Activated CD4-positive, alpha-beta T cell treated with anti-CD3 and anti-CD28 coated beads for 24 hours (primary cell): ENCODE results near the gene CWC22.
"Not testable (repeated sequence)": the region's sequence is repeated elsewhere in the genome, so short reads cannot be mapped to it uniquely, and the experiment has no call there.

Experiments
- DNase-seq, 2 donors: peaks; one replicate each; pipeline ENCODE4 v3.0.0-alpha.2; 2020; ENCODE audit warnings: low read depth in 2 of 2

CWC22 gene

GRCh38 chr2:180003073-180003472 lies 4.0 kb downstream of the CWC22 start:
- DNase-seq = no peak

- no peak for DNase-seq
Observed at GRCh38 chr2:180002198-180002770, 4.8 kb downstream of the CWC22 start.

GRCh38 chr2:180001726-180002125 lies 5.4 kb downstream of the CWC22 start:
- DNase-seq = no peak

GRCh38 chr2:180000434-180000833 lies 6.7 kb downstream of the CWC22 start:
- DNase-seq = no peak

- DNase-seq = no peak
Observed at GRCh38 chr2:179999000-179999399, 8.1 kb downstream of the CWC22 start.

- no peak for DNase-seq
Observed at GRCh38 chr2:179995741-179996515, 11.2 kb downstream of the CWC22 start.

- DNase-seq = no peak
Observed at GRCh38 chr2:179991344-179991743, 15.8 kb downstream of the CWC22 start.

GRCh38 chr2:179990676-179991317 lies 16.3 kb downstream of the CWC22 start:
- DNase-seq = no peak

- no peak for DNase-seq
Observed at GRCh38 chr2:179987916-179988315, 19.2 kb downstream of the CWC22 start.

- DNase-seq = no peak
Observed at GRCh38 chr2:179985163-179985820, 21.8 kb downstream of the CWC22 start.

GRCh38 chr2:179983250-179983932 lies 23.7 kb downstream of the CWC22 start:
- no peak for DNase-seq

- no peak for DNase-seq
Observed at GRCh38 chr2:179981085-179981484, 26.0 kb downstream of the CWC22 start.

GRCh38 chr2:179974761-179975160 lies 32.3 kb downstream of the CWC22 start:
- no peak for DNase-seq

- DNase-seq = no peak
Observed at GRCh38 chr2:179966778-179967394, 40.2 kb downstream of the CWC22 start.

- DNase-seq = no peak
Observed at GRCh38 chr2:179965291-179966258, 41.5 kb downstream of the CWC22 start.

- no peak for DNase-seq
Observed at GRCh38 chr2:179963626-179964025, 43.5 kb downstream of the CWC22 start.

GRCh38 chr2:179958251-179958650 lies 48.8 kb downstream of the CWC22 start:
- not testable (repeated sequence) for DNase-seq

- DNase-seq = no peak
Observed at GRCh38 chr2:179954026-179954425, 53.1 kb downstream of the CWC22 start.

- no peak for DNase-seq
Observed at GRCh38 chr2:179953359-179953758, 53.7 kb downstream of the CWC22 start.

GRCh38 chr2:179952658-179953057 lies 54.4 kb downstream of the CWC22 start:
- no peak for DNase-seq
